ENCODE measurements around the gene ESRRB.

The ESRRB gene

GRCh38 chr14:76450476-76450875 lies 74.5 kb downstream of the ESRRB start:
- no peak for DNase-seq (ENCODE audit: low read depth)

- DNase-seq (ENCODE audit: low read depth) = no peak
Observed at GRCh38 chr14:76456200-76456599, 80.3 kb downstream of the ESRRB start.

- DNase-seq (ENCODE audit: low read depth) = no peak
Observed at GRCh38 chr14:76456891-76457586, 81.1 kb downstream of the ESRRB start.

- no peak for DNase-seq (ENCODE audit: low read depth)
Observed at GRCh38 chr14:76457841-76458240, 81.9 kb downstream of the ESRRB start.

GRCh38 chr14:76461886-76462285 lies 85.9 kb downstream of the ESRRB start:
- no peak for DNase-seq (ENCODE audit: low read depth)

- no peak for DNase-seq (ENCODE audit: low read depth)
Observed at GRCh38 chr14:76462330-76462729, 86.4 kb downstream of the ESRRB start.

- no peak for DNase-seq (ENCODE audit: low read depth)
Observed at GRCh38 chr14:76463105-76463504, 87.2 kb downstream of the ESRRB start.

GRCh38 chr14:76464856-76465255 lies 88.9 kb downstream of the ESRRB start:
- no peak for DNase-seq (ENCODE audit: low read depth)

GRCh38 chr14:76465664-76466063 lies 89.7 kb downstream of the ESRRB start:
- DNase-seq (ENCODE audit: low read depth) = no peak

- no peak for DNase-seq (ENCODE audit: low read depth)
Observed at GRCh38 chr14:76467711-76468155, 91.8 kb downstream of the ESRRB start.

GRCh38 chr14:76472199-76472723 lies 96.3 kb downstream of the ESRRB start:
- no peak for DNase-seq (ENCODE audit: low read depth)

GRCh38 chr14:76473481-76474263 lies 97.7 kb downstream of the ESRRB start:
- no peak for DNase-seq (ENCODE audit: low read depth)

GRCh38 chr14:76480426-76480825 lies 104.5 kb downstream of the ESRRB start:
- DNase-seq (ENCODE audit: low read depth) = no peak

GRCh38 chr14:76484355-76484754 lies 108.4 kb downstream of the ESRRB start:
- no peak for DNase-seq (ENCODE audit: low read depth)

- DNase-seq (ENCODE audit: low read depth) = no peak
Observed at GRCh38 chr14:76486251-76486743, 110.4 kb downstream of the ESRRB start.

GRCh38 chr14:76488551-76488950 lies 112.6 kb downstream of the ESRRB start:
- no peak for DNase-seq (ENCODE audit: low read depth)

- no peak for DNase-seq (ENCODE audit: low read depth)
Observed at GRCh38 chr14:76489667-76490066, 113.7 kb downstream of the ESRRB start.

GRCh38 chr14:76490111-76490510 lies 114.2 kb downstream of the ESRRB start:
- no peak for DNase-seq (ENCODE audit: low read depth)

- DNase-seq (ENCODE audit: low read depth) = no peak
Observed at GRCh38 chr14:76490735-76491134, 114.8 kb downstream of the ESRRB start.

GRCh38 chr14:76491172-76491930 lies 115.4 kb downstream of the ESRRB start:
- no peak for DNase-seq (ENCODE audit: low read depth)

GRCh38 chr14:76495983-76496382 lies 120.0 kb downstream of the ESRRB start:
- DNase-seq (ENCODE audit: low read depth) = no peak

GRCh38 chr14:76496595-76496994 lies 120.7 kb downstream of the ESRRB start:
- DNase-seq (ENCODE audit: low read depth) = no peak
